SIG-M5 treated with dmso at 0.1 percent for 504 hours (cell line): ENCODE measurements around the gene NPY1R.
A peak's percentile ranks its signal among the peaks of the same experiment; 100 is the strongest.

Source experiments
- DNase-seq: peaks from one replicate; lab custom pipeline; 2025; ENCODE audit not compliant: unreplicated experiment; lab: John Stamatoyannopoulos, UW

The NPY1R gene

DNA sequence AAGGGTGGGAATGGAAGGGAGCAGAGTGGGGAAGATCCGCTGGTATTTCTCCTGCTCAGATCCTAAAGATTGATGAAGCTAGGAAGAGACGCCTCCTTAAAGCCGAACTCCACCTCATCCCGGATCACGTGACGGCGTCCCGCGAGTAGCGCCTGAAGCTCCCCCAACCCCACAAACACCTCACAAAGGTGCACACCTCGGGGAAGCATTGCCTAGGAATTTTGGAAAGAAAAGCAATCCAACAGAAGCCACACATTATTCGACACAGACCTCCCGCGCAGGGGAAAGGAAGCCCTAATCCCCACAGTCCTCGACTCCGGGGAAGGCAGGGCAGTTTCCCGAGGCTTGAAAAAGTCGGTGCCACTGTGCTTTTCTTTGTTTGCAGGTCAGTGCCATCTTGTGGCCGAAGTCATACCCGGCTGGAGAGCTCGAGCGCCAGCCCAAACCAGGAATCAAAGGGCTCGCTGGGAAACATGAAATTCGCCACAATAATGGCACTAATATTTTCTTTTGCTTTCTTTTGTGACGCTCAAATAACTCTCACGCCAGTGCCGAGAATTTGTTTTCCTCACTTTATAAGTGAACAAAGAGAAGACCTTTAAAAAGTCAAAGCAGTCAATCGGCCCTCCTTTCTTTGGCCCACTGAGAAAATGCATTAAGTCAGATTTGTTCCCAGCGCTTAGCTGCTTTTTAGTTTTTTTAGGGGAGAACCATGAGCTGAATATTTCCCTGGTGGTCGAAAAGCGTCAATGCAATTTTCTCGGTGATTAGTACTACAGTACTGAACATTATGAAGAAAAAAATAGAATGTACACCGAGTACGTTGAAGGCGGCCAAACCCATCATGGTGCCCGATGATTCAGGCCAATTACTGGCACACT is at the start of gene NPY1R:
TSS of gene NPY1R (minus strand) at position 71 of the 881 bp plus-strand sequence. CDS start 6,042 bp downstream, outside the sequence.
- DNase-seq: peak; percentile 55

DNA sequence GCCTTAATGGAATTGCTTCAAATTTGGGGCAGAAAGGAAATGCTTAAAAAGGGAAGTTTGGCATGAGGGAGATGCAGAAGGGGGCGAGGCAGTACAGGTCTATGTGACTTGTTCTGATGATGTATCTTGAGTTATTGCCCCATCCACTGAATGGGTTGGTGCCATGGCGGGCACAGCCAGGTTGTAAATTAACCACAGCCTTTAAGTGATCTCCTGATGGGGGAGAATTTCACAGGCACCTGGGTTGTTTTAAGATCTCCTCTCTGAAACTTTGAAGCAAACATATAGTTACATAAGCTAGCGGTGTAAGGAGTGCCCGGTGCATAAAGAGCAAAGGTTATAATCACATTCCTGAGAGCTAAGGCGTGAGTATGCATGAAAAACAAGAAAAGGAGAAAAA is 48.3 kb upstream of the NPY1R start:
- DNase-seq: peak; percentile 5

DNA sequence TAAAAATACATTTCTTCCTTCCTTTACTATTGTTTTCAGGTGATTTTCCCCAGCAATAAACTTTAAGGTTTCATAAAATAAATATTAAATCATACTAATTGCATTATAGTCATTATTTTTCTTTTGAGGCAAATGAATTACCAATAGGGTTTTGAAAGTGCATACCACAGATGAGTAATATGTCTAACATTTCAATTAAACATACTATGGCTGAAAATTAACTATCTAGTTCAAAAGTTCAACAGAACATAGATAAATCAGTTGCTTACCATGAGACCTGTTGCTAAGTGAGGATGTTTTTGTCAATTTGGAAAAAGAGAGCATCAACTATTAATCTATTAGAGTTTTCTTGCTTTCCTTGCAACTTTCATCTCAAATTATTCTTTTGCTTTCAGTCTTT is 46.3 kb upstream of the NPY1R start:
- no peak for DNase-seq

DNA sequence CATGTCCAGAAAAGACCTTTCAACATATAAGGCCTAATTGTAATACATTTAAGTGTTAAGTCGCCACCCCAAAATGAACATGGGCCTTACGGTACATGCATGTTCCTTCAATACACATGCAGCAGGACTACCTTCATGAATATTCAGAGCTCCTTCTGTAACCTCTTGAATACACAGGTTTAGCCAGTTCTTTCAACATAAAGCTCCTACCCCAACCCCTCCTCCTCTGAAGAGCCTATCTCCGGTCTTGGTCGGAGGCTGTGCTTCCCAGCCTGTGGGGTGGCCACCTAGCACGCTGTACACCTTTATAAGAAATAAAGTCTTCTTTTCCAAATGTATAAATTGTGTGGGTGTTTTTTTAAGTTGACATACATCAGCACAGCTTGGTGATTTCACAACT is 39.6 kb upstream of the NPY1R start:
- DNase-seq: no peak

DNA sequence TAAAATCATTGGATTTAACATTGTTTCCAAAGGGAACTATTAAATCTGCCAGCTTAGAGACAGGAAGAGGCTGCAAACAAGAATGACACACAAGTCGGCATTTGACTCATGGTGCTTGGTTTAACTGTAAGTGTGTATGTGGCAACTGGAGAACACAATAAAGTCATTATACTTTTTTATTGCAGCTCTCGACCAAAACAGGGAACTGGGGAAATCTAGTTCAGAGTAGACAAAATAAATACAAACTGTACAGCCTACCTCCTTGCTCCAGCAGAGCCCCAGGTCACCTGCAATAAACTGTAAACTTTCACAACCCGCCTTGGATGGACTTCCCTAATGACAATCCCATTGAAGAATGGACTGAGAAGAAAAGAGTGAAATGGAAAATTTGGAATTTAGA is 35.3 kb upstream of the NPY1R start:
- DNase-seq: no peak

DNA sequence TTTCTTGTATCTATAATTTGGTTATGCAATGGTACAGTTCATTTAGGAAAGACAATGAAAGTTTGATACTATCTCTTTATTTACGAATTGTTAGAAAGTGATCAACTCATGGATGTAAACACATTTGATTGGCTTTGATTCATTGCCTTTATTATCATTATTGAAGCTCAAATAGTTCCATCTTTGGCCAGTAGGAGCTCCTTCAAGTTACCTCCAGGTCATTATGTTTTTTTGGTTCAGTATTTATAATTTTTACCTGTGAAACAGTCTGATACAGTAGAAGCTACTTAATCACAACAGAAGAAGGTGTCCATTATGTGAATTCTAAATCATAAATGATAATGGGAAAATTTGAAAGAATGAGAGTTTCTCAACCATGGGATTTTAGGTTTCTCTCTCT is 23.7 kb upstream of the NPY1R start:
- DNase-seq: no peak

DNA sequence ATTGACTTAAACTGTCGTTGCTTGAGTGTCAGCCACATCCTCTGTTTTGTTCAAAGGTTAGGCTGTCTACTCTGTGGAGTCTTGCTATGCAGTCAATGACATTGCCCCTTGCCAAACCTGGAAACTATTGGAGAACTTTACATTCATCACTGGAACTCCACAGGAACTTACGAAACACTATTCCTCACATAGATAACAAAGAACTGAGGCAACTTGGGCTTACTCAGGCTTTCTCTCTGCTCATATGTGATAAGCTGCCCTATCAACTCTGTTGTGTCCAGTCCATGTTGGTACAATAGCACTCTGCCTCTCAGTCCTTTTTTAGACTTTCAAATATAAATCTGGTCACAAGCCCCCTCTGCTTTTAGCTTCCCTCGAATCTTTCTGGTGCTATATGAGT is 20.7 kb upstream of the NPY1R start:
- DNase-seq: no peak

DNA sequence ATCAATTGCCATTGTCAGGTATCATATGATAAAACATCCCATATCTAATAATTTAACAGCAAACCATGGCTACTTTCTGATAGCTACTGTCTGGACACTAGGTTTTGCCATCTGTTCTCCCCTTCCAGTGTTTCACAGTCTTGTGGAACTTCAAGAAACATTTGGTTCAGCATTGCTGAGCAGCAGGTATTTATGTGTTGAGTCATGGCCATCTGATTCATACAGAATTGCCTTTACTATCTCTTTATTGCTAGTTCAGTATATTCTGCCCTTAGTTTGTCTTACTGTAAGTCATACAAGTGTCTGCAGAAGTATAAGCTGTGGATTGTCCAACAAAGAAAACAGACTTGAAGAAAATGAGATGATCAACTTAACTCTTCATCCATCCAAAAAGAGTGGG is 18.3 kb upstream of the NPY1R start:
- DNase-seq: no peak

DNA sequence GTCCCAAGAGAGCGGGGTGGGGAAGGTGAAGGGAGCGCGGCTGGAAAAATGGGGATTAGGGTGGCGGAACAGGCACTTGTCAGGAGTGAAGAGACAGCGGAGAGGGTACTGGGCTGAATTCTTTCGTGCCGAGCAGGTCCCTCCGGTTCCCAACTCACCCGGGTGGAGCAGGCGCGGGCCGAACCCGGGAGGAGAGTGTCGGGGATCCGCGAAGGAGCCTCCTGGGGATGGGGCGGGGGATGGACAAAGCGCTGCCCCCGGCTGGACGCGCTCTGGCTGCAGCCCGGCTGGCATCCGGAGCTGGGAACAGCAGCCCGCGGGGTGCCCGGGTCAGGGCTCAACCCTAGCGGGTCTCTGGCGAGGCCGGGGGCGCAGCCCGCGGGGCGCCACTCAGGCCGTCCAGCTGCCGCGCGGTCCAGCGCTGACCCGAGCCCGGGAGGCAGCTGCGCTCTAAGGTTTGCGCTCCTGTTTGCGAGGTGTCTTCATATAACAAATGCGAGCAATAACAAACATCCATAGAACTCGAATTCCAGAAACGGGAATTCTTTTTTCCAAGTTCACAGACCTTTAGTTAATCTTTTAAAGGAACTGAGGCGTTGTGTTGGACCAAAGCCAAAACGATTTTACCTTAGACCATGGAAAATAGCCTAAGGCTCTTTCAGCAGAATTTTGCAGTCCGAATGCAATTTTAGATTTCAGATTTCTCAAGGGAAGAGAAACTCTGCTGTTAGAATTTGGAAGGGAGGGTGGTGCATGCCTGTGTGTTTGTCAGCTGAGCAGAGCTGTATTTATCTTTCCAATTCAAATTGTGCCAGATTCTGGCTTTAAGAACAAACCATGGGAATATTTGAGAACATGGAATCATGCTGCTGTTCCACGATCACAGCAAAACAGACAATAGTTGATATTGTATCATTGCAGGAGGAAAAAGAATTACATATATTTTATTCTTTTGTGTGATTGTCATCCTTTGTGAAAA is 12.0 kb upstream of the NPY1R start:
- DNase-seq: no peak

DNA sequence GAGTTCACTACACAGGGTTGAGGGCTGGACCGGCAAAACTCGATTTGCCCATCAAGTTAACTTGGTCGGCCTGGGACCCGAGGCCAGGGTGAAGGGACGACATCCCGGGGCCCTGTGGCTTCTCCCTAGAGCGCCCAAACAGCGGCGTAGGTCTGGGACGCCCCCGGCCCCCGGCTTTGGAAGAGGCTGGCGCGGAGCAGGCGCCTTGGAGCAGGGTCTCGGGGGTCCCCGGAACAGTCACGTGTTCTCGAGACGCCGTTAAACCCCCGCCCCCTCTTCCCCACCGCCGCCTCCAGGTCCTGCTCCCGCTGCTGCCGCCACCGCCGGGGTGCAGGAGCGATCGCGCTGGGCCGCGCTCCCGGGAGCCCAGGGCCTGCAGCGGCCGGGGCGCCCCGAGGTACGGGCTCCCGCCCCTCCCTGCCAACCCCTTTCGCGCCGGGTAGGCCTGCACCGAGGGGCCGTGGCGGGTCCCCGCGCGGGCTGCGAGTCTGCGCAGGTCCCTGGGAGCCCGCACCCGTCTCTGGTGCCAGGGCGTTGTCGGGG is 11.3 kb upstream of the NPY1R start, which contains the start of gene NPY5R:
TSS of gene NPY5R (plus strand) at position 289 of the 543 bp plus-strand sequence. CDS start 6,382 bp downstream, outside the sequence.
- no peak for DNase-seq

DNA sequence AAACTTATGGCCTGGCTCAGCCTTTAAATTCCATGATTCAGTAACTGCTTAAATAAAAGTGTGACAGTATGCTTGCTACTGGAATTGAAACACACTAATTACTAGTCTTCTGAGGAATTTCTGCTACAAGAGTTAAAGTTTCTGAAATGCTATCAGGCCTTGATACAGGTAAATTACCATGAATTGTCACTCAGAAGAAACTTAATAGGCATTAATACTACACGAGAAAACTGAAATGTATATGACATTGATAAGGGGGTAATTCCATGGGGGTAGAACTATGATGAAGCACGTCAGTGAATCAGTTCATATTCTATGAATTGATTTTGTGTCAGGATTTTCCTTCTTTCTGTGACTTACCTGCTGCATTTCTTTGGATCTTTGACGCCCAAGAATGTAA is 3.0 kb upstream of the NPY1R start:
- DNase-seq: no peak

DNA sequence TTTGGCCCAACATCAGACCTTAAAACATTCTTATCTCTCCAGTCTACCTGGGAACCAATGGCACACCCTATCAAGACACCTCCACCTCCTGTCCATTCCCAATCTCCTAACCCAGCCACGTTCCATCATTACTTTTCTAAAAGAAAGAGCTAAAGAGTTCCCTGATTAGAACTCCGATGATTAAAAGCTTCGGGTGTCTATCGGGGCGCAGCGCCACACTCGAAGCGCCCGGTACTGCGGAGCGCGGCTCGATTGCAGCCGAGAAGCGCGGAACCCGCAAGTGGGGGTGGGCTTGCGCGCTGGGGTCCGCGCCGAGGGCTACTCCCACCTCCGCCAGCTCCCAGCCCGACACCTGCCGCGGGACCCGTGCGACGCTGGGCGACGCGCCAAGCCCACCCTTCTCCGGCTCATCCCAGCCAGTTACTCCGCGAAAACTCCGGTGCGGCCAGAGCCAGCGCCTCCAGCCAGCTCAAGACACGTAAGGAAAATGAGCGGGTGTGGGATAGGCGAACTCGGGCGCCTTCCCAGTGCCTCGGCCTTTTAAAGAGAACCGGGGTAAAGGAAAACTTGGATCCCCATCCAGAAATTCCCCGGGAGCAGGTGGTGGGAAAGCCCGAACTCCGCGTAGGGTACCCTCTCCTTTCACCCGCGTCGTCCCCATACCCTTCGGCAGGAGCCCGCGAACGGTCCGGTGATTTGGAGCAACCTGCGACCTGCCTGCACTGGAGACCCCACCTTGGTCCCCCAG is 593 bp downstream of the NPY1R start:
- no peak for DNase-seq

DNA sequence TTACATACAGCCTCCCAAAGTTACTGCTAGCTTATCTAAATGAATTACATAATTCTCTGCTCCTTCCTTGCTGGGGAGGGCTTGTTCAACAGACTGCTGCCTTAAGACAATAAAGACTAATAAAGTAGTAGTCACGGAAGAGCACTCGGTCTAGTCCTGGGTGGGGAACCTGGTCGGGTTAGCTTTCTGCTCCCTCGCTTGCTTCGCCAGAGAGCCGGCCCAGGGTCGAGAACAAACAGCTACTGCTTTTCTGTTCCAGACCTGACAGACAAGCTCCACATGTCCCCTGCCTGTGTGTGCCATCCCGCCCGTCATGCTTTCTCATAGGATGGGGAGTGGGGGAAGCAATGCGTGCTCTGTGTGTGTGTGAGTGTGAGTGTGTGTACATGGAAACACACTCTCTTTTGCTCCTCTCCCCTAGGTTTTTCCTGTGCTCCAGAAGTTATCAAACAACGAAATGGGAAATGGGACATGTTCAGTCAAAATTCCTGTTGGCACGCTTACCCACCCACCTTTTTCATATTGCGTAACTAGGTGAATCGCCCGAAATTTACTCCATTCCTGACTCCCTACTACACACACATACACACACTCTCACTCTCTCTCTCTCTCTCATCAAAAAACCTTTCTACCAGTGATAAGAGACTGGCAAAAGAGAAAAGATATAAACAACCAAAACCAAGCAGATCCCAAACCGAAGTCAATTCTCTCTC is 1.3 kb downstream of the NPY1R start:
- DNase-seq: no peak

DNA sequence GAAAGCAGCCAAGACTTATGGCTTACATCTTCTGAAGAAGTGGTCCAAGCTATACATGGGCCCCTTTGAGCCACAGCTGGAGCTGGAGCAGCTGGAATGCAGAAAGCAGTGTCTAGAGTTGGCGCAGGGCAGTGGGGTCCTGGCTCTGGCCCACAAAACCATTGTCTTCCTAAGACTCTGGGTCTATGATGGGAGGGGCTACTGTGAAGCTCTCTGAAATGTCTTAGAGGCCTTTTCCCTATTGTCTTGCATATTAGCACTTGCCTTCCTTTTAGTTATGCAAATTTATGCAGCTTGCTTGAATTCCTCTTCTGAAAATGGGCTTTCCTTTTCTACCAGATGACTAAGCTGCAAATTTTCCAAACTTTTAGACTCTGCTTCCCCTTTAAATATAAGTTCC is 15.3 kb downstream of the NPY1R start:
- no peak for DNase-seq

DNA sequence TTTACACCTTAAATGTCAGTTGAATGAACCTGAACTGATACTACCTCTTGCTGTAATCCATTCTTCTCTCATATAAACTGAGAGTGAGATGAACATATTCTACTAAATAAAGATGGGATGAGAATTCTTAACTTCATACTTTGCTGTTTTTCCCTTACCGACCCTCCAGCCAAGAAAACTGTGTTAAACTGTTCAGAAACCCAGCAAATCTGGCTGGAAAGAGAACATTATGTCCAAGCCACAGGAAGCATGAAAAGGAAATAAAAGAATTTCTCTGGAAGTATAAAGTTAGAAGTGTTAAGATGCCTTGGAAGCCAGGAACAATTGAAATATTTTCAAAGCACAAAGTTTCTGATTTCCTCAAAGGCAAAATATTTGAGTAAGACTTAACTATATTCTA is 22.9 kb downstream of the NPY1R start:
- no peak for DNase-seq

DNA sequence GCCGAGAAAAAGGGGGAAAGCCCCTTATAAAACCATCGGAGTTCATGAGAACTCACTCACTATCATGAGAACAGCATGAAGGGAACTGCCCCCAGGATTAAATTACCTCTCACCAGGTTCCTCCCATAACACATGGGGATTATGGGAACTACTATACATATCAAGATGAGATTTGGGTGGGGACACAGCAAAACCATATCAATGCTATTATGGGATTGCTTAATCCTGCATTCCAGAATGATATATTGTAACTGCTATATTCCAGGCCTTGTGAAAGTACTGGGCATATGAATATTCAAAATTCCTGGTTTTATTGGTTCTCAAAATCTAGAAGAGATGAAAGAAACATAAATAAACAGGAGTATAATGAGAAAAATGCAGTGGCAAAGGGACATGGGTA is 29.3 kb downstream of the NPY1R start:
- no peak for DNase-seq

DNA sequence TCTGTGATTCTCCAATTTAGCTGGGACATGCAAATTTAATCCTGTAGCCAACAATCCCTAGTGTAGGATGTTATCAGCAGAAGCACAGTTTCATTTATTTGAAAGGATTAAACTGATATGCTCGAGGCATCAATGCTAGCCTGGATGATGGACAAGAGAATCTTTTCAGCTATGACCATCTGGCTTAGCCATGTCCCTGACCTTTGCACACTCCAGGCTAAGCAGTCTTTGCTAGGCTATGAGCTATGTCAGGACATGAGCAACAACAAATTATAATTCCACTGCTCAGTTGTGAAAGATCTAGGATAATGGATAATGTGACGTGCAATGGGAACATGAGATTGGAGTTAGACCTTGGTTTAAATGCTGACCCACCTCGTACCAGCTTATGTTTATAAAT is 32.0 kb downstream of the NPY1R start:
- no peak for DNase-seq

DNA sequence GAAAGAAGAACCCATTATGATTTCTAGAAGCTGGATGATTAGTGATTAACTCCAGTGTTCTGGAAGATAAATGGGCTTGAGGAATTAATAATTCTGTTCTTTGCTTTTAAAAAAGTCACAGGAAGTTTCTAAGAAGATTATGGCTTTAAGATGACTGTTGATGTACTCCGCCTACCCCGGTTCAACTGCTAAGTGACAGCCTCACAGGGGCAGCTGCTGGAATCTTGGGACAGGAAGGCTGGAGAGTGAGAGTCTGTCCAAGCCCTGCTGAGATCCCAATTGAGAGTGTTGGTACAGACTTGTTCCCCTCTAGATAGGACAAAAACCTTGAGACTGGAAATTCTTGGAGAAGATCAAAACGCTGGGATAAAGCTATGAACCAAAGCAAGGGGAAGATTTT is 37.3 kb downstream of the NPY1R start:
- no peak for DNase-seq

DNA sequence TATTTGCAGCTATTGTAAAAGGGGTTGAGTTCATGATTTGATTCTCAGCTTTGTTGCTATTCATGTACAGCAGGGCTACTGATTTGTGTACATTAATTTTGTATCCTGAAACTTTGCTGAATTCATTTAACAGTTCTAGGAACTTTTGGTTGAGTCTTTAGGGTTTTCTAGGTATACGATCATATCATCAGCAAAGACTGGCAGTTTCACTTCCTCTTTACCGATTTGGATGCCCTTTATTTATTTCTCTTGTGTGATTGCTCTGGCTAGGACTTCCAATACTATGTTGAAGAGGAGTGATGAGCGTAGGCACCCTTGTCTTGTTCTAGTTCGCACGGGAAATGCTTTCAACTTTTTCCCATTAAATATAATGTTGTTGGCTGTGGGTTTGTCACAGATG is 48.1 kb downstream of the NPY1R start:
- DNase-seq: no peak
